Liver (tissue), 9 donors: ENCODE data around the gene SHOC1. TPM values are rescaled to one million over a fixed set of nuclear protein-coding genes. Genes with fewer than 3 reads are reported as not detected.

Experiments used
- DNase-seq: peaks from one replicate; pipeline ENCODE4 v3.0.0-alpha.2; 2017; ENCODE audit warnings: low spot score
- H3K27ac ChIP-seq, 2 donors: one replicate each; pipeline ENCODE4 v1.7.0; 2013; ENCODE audit warnings: inconsistent platforms in 2 of 2, low read length in 2 of 2, control low read depth in 1 of 2, low read depth in 1 of 2, mild to moderate bottlenecking in 1 of 2
- H3K27me3 ChIP-seq, 4 donors: one replicate each; pipeline versions ENCODE4 v1.6.1 to v1.7.0; 2013; ENCODE audit warnings: low read length in 3 of 4, inconsistent platforms in 1 of 4, mild to moderate bottlenecking in 1 of 4, moderate library complexity in 1 of 4; ENCODE audit not compliant: control insufficient read depth in 4 of 4, insufficient read depth in 4 of 4
- H3K36me3 ChIP-seq, 4 donors: one replicate each; pipeline versions ENCODE4 v1.6.1 to v1.7.0; 2013; ENCODE audit warnings: low read length in 3 of 4, mild to moderate bottlenecking in 3 of 4, low read depth in 1 of 4, moderate library complexity in 1 of 4; ENCODE audit not compliant: control insufficient read depth in 4 of 4, insufficient read depth in 3 of 4
- H3K4me1 ChIP-seq, 4 donors: one replicate each; pipeline versions ENCODE4 v1.6.1 to v1.7.0; 2013; ENCODE audit warnings: low read length in 3 of 4, mild to moderate bottlenecking in 3 of 4, moderate library complexity in 1 of 4; ENCODE audit not compliant: control insufficient read depth in 4 of 4, insufficient read depth in 4 of 4
- H3K4me3 ChIP-seq, 3 donors: one replicate each; pipeline versions ENCODE4 v1.6.1 to v1.7.0; 2013; ENCODE audit warnings: low read length in 3 of 3, control low read depth in 1 of 3, low read depth in 1 of 3, mild to moderate bottlenecking in 1 of 3
- H3K9ac ChIP-seq, 2 donors: one replicate each; pipeline ENCODE4 v1.7.0; 2013; ENCODE audit warnings: low read length in 2 of 2, mild to moderate bottlenecking in 2 of 2, moderate library complexity in 2 of 2, control low read depth in 1 of 2, low read depth in 1 of 2
- H3K9me3 ChIP-seq, 4 donors: one replicate each; pipeline versions ENCODE4 v1.6.1 to v1.7.0; 2013; ENCODE audit warnings: low read length in 3 of 4; ENCODE audit not compliant: control insufficient read depth in 4 of 4
- ATF3 ChIP-seq: IDR thresholded peaks from 2 replicates; pipeline ENCODE4 v1.6.1; 2016; ENCODE audit warnings: antibody characterized with exemption
- CTCF ChIP-seq: fragments of 150-350 bp; IDR thresholded peaks from 2 replicates; pipeline ENCODE4 v1.5.1; 2017; ENCODE audit warnings: improper control_type of control experiment, low read depth, low read length; ENCODE audit not compliant: missing input control
- EGR1 ChIP-seq, 2 donors: IDR thresholded peaks; 2 replicates each; pipeline ENCODE4 v1.6.1; 2016 to 2018; ENCODE audit warnings: antibody characterized with exemption in 2 of 2, low read depth in 2 of 2
- FOXA2 ChIP-seq: IDR thresholded peaks from 2 replicates; pipeline ENCODE4 v1.6.1; 2016; ENCODE audit warnings: antibody characterized with exemption
- GABPA ChIP-seq, 2 donors: IDR thresholded peaks in 1 of 2; conservative IDR thresholded peaks in 1 of 2; 2 replicates each; pipeline ENCODE4 v1.6.1; 2016; ENCODE audit warnings: antibody characterized with exemption in 2 of 2, mild to moderate bottlenecking in 1 of 2, moderate library complexity in 1 of 2
- HNF4A ChIP-seq, 2 donors: conservative IDR thresholded peaks; 2 replicates each; pipeline ENCODE4 v1.6.1; 2016; ENCODE audit warnings: antibody characterized with exemption in 2 of 2, mild to moderate bottlenecking in 2 of 2
- MAX ChIP-seq: IDR thresholded peaks from 2 replicates; pipeline ENCODE4 v1.6.1; 2016; ENCODE audit warnings: antibody characterized with exemption
- NR2F2 ChIP-seq: IDR thresholded peaks from 2 replicates; pipeline ENCODE4 v1.6.1; 2016; ENCODE audit warnings: antibody characterized with exemption
- RAD21 ChIP-seq, 2 donors: IDR thresholded peaks; 2 replicates each; pipeline ENCODE4 v1.6.1; 2016; ENCODE audit warnings: antibody characterized with exemption in 2 of 2, mild to moderate bottlenecking in 2 of 2
- RXRA ChIP-seq, 2 donors: IDR thresholded peaks; 2 replicates each; pipeline ENCODE4 v1.6.1; 2017 to 2018; ENCODE audit warnings: antibody characterized with exemption in 2 of 2, mild to moderate bottlenecking in 1 of 2
- SP1 ChIP-seq: IDR thresholded peaks from 2 replicates; pipeline ENCODE4 v1.6.1; 2018; ENCODE audit warnings: antibody characterized with exemption, mild to moderate bottlenecking
- TAF1 ChIP-seq: conservative IDR thresholded peaks from 2 replicates; pipeline ENCODE4 v1.6.1; 2016; ENCODE audit warnings: antibody characterized with exemption, mild to moderate bottlenecking
- ZBTB33 ChIP-seq: IDR thresholded peaks from 2 replicates; pipeline ENCODE4 v1.6.1; 2016; ENCODE audit warnings: antibody characterized with exemption
- polyA plus RNA-seq, 2 donors: library from polyadenylated mRNA; stranded (reverse) in 1 of 2; unstranded in 1 of 2; fragments of 200-250 nt in 1 of 2; fragments of >200 nt in 1 of 2; fragmentation: Nextera tagmentation in 1 of 2; extraction: Ambion mirVana in 1 of 2; gene quantifications; one replicate each; pipeline versions ENCODE4 v1.2.1 to v1.2.3, GENCODE V29; 2013 to 2015
- total RNA-seq, 2 donors: library from RNA; depleted of rRNA; stranded (reverse); fragments of >200 nt; gene quantifications; one replicate each; pipeline ENCODE4 v1.2.3, GENCODE V29; 2014
- TF ChIP-seq, protein P1 (sequence below): IDR thresholded peaks from 2 replicates; pipeline ENCODE4 v1.6.1; 2016; ENCODE audit warnings: antibody characterized with exemption, mild to moderate bottlenecking
- donor health status: healthy.
- donor health status: healthy.
- donor health status: healthy.
- donor health status: healthy.
- donor health status: healthy.

The SHOC1 gene
- total and polyA plus RNA-seq, 4 donors, result 0.13 TPM; not detected in 3

- no peaks in the 10 kb centered on the region for H3K36me3 ChIP-seq
- H3K27ac ChIP-seq, result no peak overlapping the region
These were observed 4.8 kb upstream of the SHOC1 start for GRCh38 chr9:111799506-111799905.

GRCh38 chr9:111798786-111799185 lies 4.0 kb upstream of the SHOC1 start:
- H3K4me3 ChIP-seq, result no peak overlapping the region
- H3K9ac ChIP-seq, result no peak overlapping the region
- DNase-seq, result no peak
- no peaks in the 10 kb centered on the region for H3K4me1 ChIP-seq
- H3K27ac ChIP-seq, result no peak overlapping the region
- H3K36me3 ChIP-seq, result no peaks in the 10 kb centered on the region
- H3K9me3 ChIP-seq, result no peaks in the 10 kb centered on the region
- H3K27me3 ChIP-seq, result no peaks in the 10 kb centered on the region
- TF ChIP-seq RXRA (IDR thresholded peaks at IDR 0.05) (no peak), NR2F2 (no peak), CTCF (no peak), EGR1 (IDR thresholded peaks at IDR 0.05; ENCODE audit: low read depth in 2 of 2) (no peak), ZBTB33 (no peak), HNF4A (conservative IDR thresholded peaks at IDR 0.05) (no peak), SP1 (no peak), MAX (no peak)
- TF ChIP-seq, protein P1, sequence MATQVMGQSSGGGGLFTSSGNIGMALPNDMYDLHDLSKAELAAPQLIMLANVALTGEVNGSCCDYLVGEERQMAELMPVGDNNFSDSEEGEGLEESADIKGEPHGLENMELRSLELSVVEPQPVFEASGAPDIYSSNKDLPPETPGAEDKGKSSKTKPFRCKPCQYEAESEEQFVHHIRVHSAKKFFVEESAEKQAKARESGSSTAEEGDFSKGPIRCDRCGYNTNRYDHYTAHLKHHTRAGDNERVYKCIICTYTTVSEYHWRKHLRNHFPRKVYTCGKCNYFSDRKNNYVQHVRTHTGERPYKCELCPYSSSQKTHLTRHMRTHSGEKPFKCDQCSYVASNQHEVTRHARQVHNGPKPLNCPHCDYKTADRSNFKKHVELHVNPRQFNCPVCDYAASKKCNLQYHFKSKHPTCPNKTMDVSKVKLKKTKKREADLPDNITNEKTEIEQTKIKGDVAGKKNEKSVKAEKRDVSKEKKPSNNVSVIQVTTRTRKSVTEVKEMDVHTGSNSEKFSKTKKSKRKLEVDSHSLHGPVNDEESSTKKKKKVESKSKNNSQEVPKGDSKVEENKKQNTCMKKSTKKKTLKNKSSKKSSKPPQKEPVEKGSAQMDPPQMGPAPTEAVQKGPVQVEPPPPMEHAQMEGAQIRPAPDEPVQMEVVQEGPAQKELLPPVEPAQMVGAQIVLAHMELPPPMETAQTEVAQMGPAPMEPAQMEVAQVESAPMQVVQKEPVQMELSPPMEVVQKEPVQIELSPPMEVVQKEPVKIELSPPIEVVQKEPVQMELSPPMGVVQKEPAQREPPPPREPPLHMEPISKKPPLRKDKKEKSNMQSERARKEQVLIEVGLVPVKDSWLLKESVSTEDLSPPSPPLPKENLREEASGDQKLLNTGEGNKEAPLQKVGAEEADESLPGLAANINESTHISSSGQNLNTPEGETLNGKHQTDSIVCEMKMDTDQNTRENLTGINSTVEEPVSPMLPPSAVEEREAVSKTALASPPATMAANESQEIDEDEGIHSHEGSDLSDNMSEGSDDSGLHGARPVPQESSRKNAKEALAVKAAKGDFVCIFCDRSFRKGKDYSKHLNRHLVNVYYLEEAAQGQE, result no peak

More at GRCh38 chr9:111799506-111799905, 4.8 kb upstream of the SHOC1 start:
- Histone ChIP-seq H3K9ac (no peak overlapping the region), H3K4me3 (no peak overlapping the region), H3K27me3 (no peaks in the 10 kb centered on the region), H3K9me3 (no peaks in the 10 kb centered on the region), H3K4me1 (no peaks in the 10 kb centered on the region)
- TF ChIP-seq FOXA2, result no peak
- TF ChIP-seq, protein P1, result no peak
- no peak for TF ChIP-seq HNF4A (conservative IDR thresholded peaks at IDR 0.05)
- TF ChIP-seq SP1, result no peak
- no peak for TF ChIP-seq EGR1 (IDR thresholded peaks at IDR 0.05; ENCODE audit: low read depth in 2 of 2)
- TF ChIP-seq TAF1, result no peak
- no peak for TF ChIP-seq ATF3
- no peak for TF ChIP-seq RXRA (IDR thresholded peaks at IDR 0.05)
- TF ChIP-seq GABPA (IDR thresholded peaks at IDR 0.05 in 1 of 2, conservative IDR thresholded peaks at IDR 0.05 in 1 of 2), result no peak
- TF ChIP-seq RAD21 (IDR thresholded peaks at IDR 0.05), result no peak
- TF ChIP-seq NR2F2, result no peak
- TF ChIP-seq ZBTB33, result no peak
- no peak for DNase-seq
